Midbrain (tissue), 1 donor: ENCODE data around the gene DONSON.

Experiments used
- DNase-seq: peaks from one replicate; lab custom pipeline; 2025; lab: John Stamatoyannopoulos, UW

The DONSON gene

GRCh38 chr21:33541105-33541711, 47.3 kb downstream of the DONSON start:
- no peak for DNase-seq

DNA sequence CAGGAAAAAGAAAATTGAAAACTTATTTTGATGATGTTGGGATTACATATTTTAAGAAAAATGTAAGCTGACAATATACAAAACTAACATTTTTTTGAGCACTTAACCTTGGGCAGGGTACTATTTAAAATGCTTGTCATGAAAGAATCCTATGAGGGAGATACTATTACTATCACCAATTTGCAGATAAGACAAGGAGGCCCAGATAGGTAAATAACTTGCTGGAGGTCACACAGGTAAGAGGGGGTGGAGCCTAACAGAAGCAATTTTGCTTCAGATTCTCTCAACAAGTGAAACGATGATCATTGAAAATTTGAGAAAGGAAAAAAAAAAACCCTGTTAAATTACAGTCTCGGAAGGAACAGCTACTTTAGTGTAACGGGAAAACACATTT, 47.8 kb downstream of the DONSON start:
- no peak for DNase-seq

GRCh38 chr21:33539616-33540015, 48.9 kb downstream of the DONSON start:
- no peak for DNase-seq

- DNase-seq: no peak
Observed at GRCh38 chr21:33537212-33537611, 51.3 kb downstream of the DONSON start.

GRCh38 chr21:33531007-33531406, 57.5 kb downstream of the DONSON start:
- no peak for DNase-seq
